Psoas muscle (tissue), 8 donors: Measurements from ENCODE around the gene MST1. TPM values are rescaled to one million over a fixed set of nuclear protein-coding genes. Genes with fewer than 3 reads are reported as not detected.

Experiments
- ATAC-seq, 4 donors: fragments of 200-7000 bp; cut with Tn5 transposase; one replicate each; pipeline ENCODE4 v1.9.1; 2020; ENCODE audit warnings: moderate library complexity in 3 of 4, mild to moderate bottlenecking in 2 of 4
- DNase-seq, 2 donors: peaks; one replicate each; pipeline ENCODE4 v3.0.0-alpha.2; 2020
- H3K27ac ChIP-seq: fragments of 200-600 bp; one replicate; pipeline ENCODE4 v1.8.0; 2022
- H3K27me3 ChIP-seq, 3 donors: fragments of 200-600 bp in 1 of 3; one replicate each; pipeline versions ENCODE4 v1.6.1 to v1.8.0; 2013 to 2022; ENCODE audit warnings: low read length in 2 of 3, mild to moderate bottlenecking in 2 of 3, moderate library complexity in 1 of 3; ENCODE audit not compliant: insufficient read depth in 3 of 3
- H3K36me3 ChIP-seq, 2 donors: fragments of 200-600 bp in 1 of 2; one replicate each; pipeline versions ENCODE4 v1.6.1 to v1.8.0; 2013 to 2022; ENCODE audit warnings: low read depth in 1 of 2, mild to moderate bottlenecking in 1 of 2, moderate library complexity in 1 of 2; ENCODE audit not compliant: insufficient read depth in 1 of 2
- H3K4me1 ChIP-seq: fragments of 200-600 bp; one replicate; pipeline ENCODE4 v1.8.0; 2022
- H3K4me3 ChIP-seq: fragments of 200-600 bp; one replicate; pipeline ENCODE4 v1.8.0; 2022; ENCODE audit warnings: mild to moderate bottlenecking
- H3K9me3 ChIP-seq: fragments of 200-600 bp; one replicate; pipeline ENCODE4 v1.8.0; 2022
- CTCF ChIP-seq: fragments of 200-600 bp; IDR thresholded peaks from one replicate; pipeline ENCODE4 v1.8.0; 2022; ENCODE audit warnings: antibody characterized with exemption
- WGBS, 3 donors: extraction: QIAGEN DNeasy Blood & Tissue Kit; methylation state at CpG; one replicate each; pipeline versions ENCODE4 v1.1.6 to v1.1.7; 2013; 5-methylcytosine and 5-hydroxymethylcytosine counted together
- intact Hi-C, 2 donors: fragments of 100-400 bp; cut with DNase I; formaldehyde crosslinking; loops; one replicate each; pipeline versions ENCODE4 v1.11.0 to v1.14.2; 2022
- long read RNA-seq, 2 donors: library from polyadenylated mRNA; unstranded; transcript quantifications; one replicate each; pipeline ENCODE4 v2.0.0, GENCODE V29; 2021
- polyA plus RNA-seq, 3 donors: library from polyadenylated mRNA; stranded (reverse); fragments of 200-250 nt; gene quantifications; one replicate each; pipeline ENCODE4 v1.2.3, GENCODE V29; 2013
- total RNA-seq, 4 donors: library from RNA; stranded (reverse); fragmentation: NEBNext Ultra II Directional in 2 of 4; extraction: Animal tissue kit (Norgen Biotek cat#: 25700) in 2 of 4; gene quantifications; one replicate each; pipeline versions ENCODE4 v1.2.1 to v1.2.4, GENCODE V29; 2021 to 2023
- donor health status: healthy with polysubstance abuse.
- donor health status: DM: no; HTN: no; CAD: no; lungs with moderate emphysema.
- donor health status: Bipolar disorder and iron deficiency.
- donor health status: healthy.
- donor health status: DM: yes; HTN: yes; CAD: no.
- donor health status: DM: no; HTN: no; CAD: no.
- donor health status: DM: no; HTN: no; CAD: no.
- donor health status: DM: yes; HTN: yes; CAD: no.

MST1 gene
- total RNA-seq, result 1 to 10 TPM; 3.2 to 7.0 (median 4.7) TPM
- 1 to 10 TPM; 1.4 to 4.5 (median 2.0) TPM for polyA plus RNA-seq
- long read RNA-seq, donor 1, partial matches to known transcripts, result 1 of 1 reads
- long read RNA-seq, donor 1, other reads (novel, unspliced or antisense), result 0 of 1 reads
- long read RNA-seq, donor 2, partial matches to known transcripts, result 0 of 2 reads
- long read RNA-seq, donor 2, other reads (novel, unspliced or antisense), result 1 of 2 reads

- 3 to 6% (median 3%) methylated on average over 44 to 66 of the region's 66 CpGs for WGBS, 3 donors
- peaks cover 48% of the 10 kb centered on the region for H3K4me1 ChIP-seq
- intact Hi-C loops, result no loop called here
Observed at GRCh38 chr3:49689046-49689907, at the start of gene MST1, which contains the start of gene RNF123. Gene MST1, minus strand, starts transcription at chr3:49689474. Its CDS starts 783 bp downstream, at chr3:49688691. Gene RNF123, plus strand, starts transcription at chr3:49689557. Its CDS starts 1,609 bp downstream, at chr3:49691166.

DNA sequence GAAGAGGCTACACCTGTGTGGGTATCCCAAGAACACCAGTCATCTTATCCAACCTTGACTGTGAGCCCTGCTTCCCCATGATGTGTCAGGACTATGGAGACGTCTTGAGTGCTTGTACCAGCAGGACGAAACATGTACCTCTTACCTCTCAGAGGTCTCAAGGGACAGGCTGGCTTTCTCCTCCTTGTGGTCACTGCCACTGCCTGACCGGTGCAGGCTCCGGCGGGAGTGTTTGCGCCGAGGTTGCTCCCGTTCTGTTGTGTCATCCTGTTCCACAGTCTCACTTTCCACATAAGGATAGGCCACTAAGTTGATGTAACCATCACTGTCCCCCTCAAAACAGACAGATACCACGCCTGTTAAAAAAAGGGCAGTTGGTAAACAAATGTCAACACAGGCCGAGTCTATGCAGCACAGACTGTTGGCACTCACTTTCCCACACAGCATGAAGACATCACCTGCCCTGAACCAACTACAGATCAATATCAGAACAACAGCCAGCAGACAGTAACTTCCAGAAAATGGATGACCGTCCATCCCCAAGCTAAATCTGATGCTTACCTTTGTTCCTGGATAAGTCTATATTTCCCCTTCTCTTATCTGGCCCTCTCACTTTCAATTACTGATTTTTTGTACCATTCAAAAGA, 48.9 kb upstream of the MST1 start:
- intact Hi-C loops, result no loop called here
- no peak for DNase-seq
- H3K9me3 ChIP-seq, result no peaks in the 10 kb centered on the region
- no peaks in the 10 kb centered on the region for H3K27me3 ChIP-seq
- no peaks in the 10 kb centered on the region for H3K4me1 ChIP-seq
- no peak overlapping the region for H3K4me3 ChIP-seq
- 94 to 95% (median 94%) methylated on average over 11 of the region's 11 CpGs for WGBS, 3 donors
- no peak for ATAC-seq
- TF ChIP-seq CTCF, result no peak
- no peak overlapping the region for H3K27ac ChIP-seq
- H3K36me3 ChIP-seq, result peaks cover 6 to 64% of the 10 kb centered on the region in 2 donors

More at GRCh38 chr3:49689046-49689907, at the start of gene MST1, which contains the start of gene RNF123:
- DNase-seq (peak; percentile 93 to 97), ATAC-seq (peak; percentile 82 to 89 (median 84))
- TF ChIP-seq CTCF, result peak; percentile 37
- Histone ChIP-seq H3K4me3 (peak within 1 kb of the TSS; percentile 98), H3K27ac (peak within 1 kb of the TSS; percentile 96), H3K27me3 (no peaks in the 10 kb centered on the region), H3K9me3 (no peaks in the 10 kb centered on the region), H3K36me3 (peaks cover 0 to 12% of the 10 kb centered on the region in 2 donors)

DNA sequence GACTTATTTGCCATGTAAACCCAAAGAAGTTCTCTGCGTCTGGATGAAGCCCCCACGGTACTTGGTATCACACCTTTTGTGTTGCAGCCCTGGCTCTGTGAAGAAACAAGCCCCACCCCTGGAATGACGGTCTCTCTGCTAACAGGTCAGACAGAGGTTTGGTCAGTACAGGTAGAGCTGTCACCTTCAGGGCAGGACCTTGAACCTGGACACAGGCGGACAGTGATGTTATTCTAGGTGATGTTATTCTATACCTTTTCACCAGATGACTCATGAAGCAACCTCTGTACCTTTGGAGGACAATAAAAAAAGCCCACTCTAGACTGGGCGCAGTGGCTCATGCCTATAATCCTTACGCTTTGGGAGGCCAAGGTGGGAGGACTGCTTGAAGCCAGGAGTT, 45.5 kb upstream of the MST1 start:
- 93 to 97% (median 96%) methylated on average over 6 of the region's 6 CpGs for WGBS, 3 donors
- Histone ChIP-seq H3K4me1 (no peaks in the 10 kb centered on the region), H3K27me3 (no peaks in the 10 kb centered on the region), H3K36me3 (peaks cover 8 to 90% of the 10 kb centered on the region in 2 donors), H3K9me3 (no peaks in the 10 kb centered on the region), H3K4me3 (no peak overlapping the region), H3K27ac (no peak overlapping the region)
- ATAC-seq, result no peak
- intact Hi-C loops, result no loop called here
- no peak for TF ChIP-seq CTCF
- DNase-seq, result no peak

GRCh38 chr3:49733551-49733950, 44.3 kb upstream of the MST1 start:
- intact Hi-C loops, result no loop called here
- Histone ChIP-seq H3K4me3 (no peak overlapping the region), H3K36me3 (peaks cover 8 to 89% of the 10 kb centered on the region in 2 donors), H3K27ac (no peak overlapping the region), H3K4me1 (no peaks in the 10 kb centered on the region), H3K9me3 (no peaks in the 10 kb centered on the region), H3K27me3 (no peaks in the 10 kb centered on the region)
- no peak for DNase-seq
- WGBS, 3 donors, result 93 to 100% (median 96%) methylated on average over 1 of the region's 1 CpG
- ATAC-seq, result no peak
- TF ChIP-seq CTCF, result no peak
